Measurements from ENCODE around the gene CNTN1.

Gene CNTN1

DNA sequence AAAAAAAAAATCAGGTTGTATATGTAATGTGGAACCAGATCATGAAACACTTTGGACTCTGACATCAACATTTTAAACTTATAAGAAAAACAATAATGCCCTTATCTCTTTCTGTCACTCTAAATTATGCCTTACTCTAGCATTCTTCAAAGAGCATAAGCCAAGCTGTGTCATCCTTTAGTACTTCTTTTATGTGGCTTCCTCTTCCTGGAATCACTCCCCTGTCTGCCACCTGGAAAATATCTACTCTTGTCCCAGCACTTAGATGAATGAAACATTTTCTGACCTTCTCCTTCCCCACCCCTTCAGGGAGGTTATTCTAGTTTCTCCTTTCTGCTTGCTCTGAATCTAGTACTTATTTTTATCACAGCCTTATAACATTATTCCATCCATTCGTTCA is 101.2 kb downstream of the CNTN1 start:
- TF ChIP-seq POLR2AphosphoS5 (IDR thresholded peaks at IDR 0.05; ENCODE audit: borderline replicate concordance, low read depth, low read length) (no peak), FOXP2 (optimal IDR thresholded peaks at IDR 0.05; ENCODE audit: control extremely low read depth, extremely low read length, insufficient read depth) (no peak), EZH2 (IDR thresholded peaks at IDR 0.05) (no peak)
- DNase-seq (ENCODE audit: low read depth, low spot score): no peak
- H3K36me3 ChIP-seq (ENCODE audit: insufficient read depth, low read length): no peaks in the 10 kb centered on the region
- no peak overlapping the region for H3K27ac ChIP-seq
- no peak overlapping the region for H3K9ac ChIP-seq (ENCODE audit: insufficient read length)
- H3K9me3 ChIP-seq (ENCODE audit: low read depth, low read length): no peaks in the 10 kb centered on the region
- no peak overlapping the region for H3K4me3 ChIP-seq

DNA sequence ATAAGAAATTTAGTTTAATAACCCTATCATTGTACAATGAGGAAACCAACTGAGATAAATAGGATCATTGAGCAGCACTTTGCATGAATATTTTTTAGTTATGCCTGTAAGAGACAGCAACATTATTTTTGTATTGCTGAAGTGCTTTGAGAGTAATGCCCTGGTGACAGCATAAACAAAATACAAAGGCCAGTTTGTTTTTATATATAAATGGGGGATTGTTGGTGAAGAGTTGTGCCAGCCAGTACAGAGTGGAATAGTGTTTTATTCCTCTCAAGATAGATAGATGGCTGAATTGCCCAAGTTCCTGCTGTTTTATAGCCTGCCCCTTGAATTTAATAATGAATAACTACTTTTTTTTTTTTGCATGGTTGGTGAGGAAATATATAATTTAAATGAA is 101.8 kb downstream of the CNTN1 start:
- H3K9me3 ChIP-seq (ENCODE audit: low read depth, low read length): no peaks in the 10 kb centered on the region
- H3K4me3 ChIP-seq: no peak overlapping the region
- no peak overlapping the region for H3K9ac ChIP-seq (ENCODE audit: insufficient read length)
- H3K36me3 ChIP-seq (ENCODE audit: insufficient read depth, low read length): no peaks in the 10 kb centered on the region
- no peak for TF ChIP-seq EZH2 (IDR thresholded peaks at IDR 0.05)
- TF ChIP-seq FOXP2 (optimal IDR thresholded peaks at IDR 0.05; ENCODE audit: control extremely low read depth, extremely low read length, insufficient read depth): no peak
- TF ChIP-seq POLR2AphosphoS5 (IDR thresholded peaks at IDR 0.05; ENCODE audit: borderline replicate concordance, low read depth, low read length): no peak
- H3K27ac ChIP-seq: no peak overlapping the region
- DNase-seq (ENCODE audit: low read depth, low spot score): no peak

DNA sequence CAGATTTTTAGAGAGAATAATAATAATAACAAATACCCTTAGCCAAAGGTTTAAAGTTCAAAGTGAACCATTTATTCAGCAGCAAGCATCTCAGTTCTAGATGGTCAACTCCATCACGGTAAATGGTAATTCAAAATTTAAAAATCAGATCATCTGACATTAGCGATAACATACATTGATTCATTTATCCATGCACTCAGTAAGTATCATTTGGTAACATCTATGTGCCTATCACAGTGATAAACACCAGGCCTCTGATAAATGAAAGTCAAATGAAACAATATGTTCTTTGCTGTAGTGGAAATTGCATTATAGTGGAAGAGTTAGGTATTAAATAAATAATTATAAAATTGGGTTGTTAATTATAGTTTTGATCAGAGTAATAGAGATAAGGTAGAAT is 108.8 kb downstream of the CNTN1 start:
- TF ChIP-seq FOXP2 (optimal IDR thresholded peaks at IDR 0.05; ENCODE audit: control extremely low read depth, extremely low read length, insufficient read depth) (no peak), EZH2 (IDR thresholded peaks at IDR 0.05) (no peak), POLR2AphosphoS5 (IDR thresholded peaks at IDR 0.05; ENCODE audit: borderline replicate concordance, low read depth, low read length) (no peak)
- H3K4me3 ChIP-seq: no peak overlapping the region
- H3K9ac ChIP-seq (ENCODE audit: insufficient read length): no peak overlapping the region
- DNase-seq (ENCODE audit: low read depth, low spot score): no peak
- no peaks in the 10 kb centered on the region for H3K36me3 ChIP-seq (ENCODE audit: insufficient read depth, low read length)
- H3K9me3 ChIP-seq (ENCODE audit: low read depth, low read length): no peaks in the 10 kb centered on the region
- H3K27ac ChIP-seq: no peak overlapping the region

DNA sequence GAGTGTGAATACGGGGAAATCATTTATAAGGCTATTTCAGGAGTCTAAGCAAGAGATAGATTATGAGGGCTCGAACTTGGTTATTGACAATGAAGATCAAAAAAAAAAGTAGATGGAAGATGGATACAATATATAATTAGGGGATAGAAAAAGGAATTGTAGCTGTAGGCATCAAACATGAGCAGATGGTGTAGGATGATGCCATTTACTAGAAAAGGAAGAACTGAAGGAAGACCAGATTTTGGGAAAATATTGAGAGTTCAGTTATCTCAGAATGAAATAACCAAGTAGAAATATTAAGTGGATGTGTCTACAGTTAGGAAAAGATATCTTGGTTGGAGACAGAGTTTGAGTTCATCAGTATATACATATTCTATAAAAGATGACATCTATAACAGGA is 109.6 kb downstream of the CNTN1 start:
- H3K27ac ChIP-seq: no peak overlapping the region
- no peaks in the 10 kb centered on the region for H3K9me3 ChIP-seq (ENCODE audit: low read depth, low read length)
- H3K4me3 ChIP-seq: no peak overlapping the region
- no peaks in the 10 kb centered on the region for H3K36me3 ChIP-seq (ENCODE audit: insufficient read depth, low read length)
- TF ChIP-seq FOXP2 (optimal IDR thresholded peaks at IDR 0.05; ENCODE audit: control extremely low read depth, extremely low read length, insufficient read depth) (no peak), POLR2AphosphoS5 (IDR thresholded peaks at IDR 0.05; ENCODE audit: borderline replicate concordance, low read depth, low read length) (no peak), EZH2 (IDR thresholded peaks at IDR 0.05) (no peak)
- no peak overlapping the region for H3K9ac ChIP-seq (ENCODE audit: insufficient read length)
- no peak for DNase-seq (ENCODE audit: low read depth, low spot score)

DNA sequence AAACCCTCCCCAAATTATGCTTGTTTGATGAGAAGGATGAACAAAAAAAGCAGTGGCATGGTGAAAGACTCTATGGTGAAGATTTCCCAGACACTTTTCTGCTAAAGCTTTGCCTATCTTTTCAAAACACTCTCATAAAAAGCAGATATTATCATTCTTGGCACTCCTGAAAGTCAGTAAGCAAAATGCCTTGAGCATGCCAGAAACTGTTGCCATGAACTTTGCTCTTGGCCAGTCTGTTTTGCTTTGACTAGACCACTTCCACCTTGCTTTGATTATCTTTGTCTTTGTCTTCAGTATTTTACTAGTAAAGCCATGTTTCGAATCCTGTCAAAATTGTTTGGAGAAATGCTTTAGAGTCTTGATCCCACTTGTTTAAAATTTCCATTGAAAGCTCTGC is 110.4 kb downstream of the CNTN1 start:
- Histone ChIP-seq H3K9me3 (ENCODE audit: low read depth, low read length) (no peaks in the 10 kb centered on the region), H3K4me3 (no peak overlapping the region), H3K36me3 (ENCODE audit: insufficient read depth, low read length) (no peaks in the 10 kb centered on the region), H3K27ac (no peak overlapping the region), H3K9ac (ENCODE audit: insufficient read length) (no peak overlapping the region)
- no peak for DNase-seq (ENCODE audit: low read depth, low spot score)
- no peak for TF ChIP-seq EZH2 (IDR thresholded peaks at IDR 0.05)
- TF ChIP-seq POLR2AphosphoS5 (IDR thresholded peaks at IDR 0.05; ENCODE audit: borderline replicate concordance, low read depth, low read length): no peak
- no peak for TF ChIP-seq FOXP2 (optimal IDR thresholded peaks at IDR 0.05; ENCODE audit: control extremely low read depth, extremely low read length, insufficient read depth)

DNA sequence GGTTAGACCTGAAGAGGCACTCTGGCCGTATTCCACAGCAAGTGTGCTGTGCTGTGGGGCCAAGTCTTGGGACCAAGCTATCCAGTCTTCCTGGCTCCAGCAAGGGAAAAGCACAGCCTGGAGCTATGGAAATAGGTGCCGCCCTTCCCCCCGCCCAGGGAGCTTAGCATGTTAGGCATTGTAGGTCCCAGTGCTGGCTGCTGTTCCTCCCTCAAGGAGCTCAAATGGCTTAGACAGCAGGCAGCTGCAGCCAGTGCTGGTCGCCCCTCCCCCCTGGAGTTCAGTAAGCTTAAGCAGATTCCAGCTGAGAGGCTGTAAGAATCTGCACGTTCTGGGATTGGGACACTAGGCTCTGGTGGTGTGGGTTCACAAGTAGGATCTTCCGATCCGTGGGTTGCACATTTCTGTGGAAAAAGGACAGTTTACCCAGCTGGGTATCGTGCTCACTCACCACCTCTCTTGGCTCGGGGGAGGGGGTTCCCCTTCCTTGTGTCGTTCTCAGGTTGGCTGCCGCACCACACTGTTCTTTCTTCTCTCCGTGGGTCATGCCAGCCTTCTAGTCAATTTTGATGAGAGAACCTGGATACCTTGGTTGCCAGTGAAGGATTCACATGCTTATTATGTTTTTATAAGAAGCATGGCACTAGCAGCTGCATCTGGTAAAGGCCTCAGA is 127.3 kb downstream of the CNTN1 start:
- H3K4me3 ChIP-seq: peak overlapping the region; percentile 66
- H3K36me3 ChIP-seq (ENCODE audit: insufficient read depth, low read length): no peaks in the 10 kb centered on the region
- peak; percentile 68 for DNase-seq (ENCODE audit: low read depth, low spot score)
- no peak overlapping the region for H3K9ac ChIP-seq (ENCODE audit: insufficient read length)
- TF ChIP-seq FOXP2 (optimal IDR thresholded peaks at IDR 0.05; ENCODE audit: control extremely low read depth, extremely low read length, insufficient read depth) (no peak), POLR2AphosphoS5 (IDR thresholded peaks at IDR 0.05; ENCODE audit: borderline replicate concordance, low read depth, low read length) (no peak; the same call in 1 of the 2 replicates), EZH2 (IDR thresholded peaks at IDR 0.05) (no peak)
- H3K27ac ChIP-seq: 0 out of 2 replicates have a peak overlapping the region, but pooled peaks have one; percentile 1
- no peaks in the 10 kb centered on the region for H3K9me3 ChIP-seq (ENCODE audit: low read depth, low read length)

DNA sequence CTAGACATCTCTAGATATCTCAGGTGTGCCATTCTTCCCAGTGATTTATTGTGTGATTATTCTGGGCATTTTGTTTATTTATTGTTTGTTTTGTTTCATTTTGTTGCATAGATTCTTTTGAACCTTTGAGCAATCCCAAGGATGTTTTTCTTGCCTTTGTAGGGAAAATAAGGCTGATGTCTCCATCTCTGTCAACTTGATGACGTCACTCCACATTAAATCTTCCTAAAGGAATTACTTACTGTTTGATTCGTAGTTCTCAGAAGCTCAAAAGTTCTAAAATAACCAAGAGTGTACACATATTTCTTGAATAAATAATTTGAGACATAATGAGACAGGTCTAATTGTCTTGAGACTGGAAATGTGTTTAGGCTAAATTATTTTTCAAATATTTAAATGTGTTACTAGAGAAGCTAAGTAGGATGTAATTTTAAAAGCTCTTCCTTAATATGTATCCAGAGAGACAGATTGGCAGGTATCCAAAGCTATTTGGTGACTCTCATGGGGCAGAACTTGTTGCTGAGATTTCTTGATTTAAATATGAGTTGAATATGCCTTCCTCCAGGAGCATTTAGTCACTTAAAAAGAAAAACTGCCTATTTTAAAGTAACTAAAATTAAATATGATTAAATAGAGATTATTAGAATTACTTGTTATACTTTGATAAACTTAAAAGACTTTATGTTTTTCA is 128.7 kb downstream of the CNTN1 start:
- H3K9ac ChIP-seq (ENCODE audit: insufficient read length): no peak overlapping the region
- TF ChIP-seq FOXP2 (optimal IDR thresholded peaks at IDR 0.05; ENCODE audit: control extremely low read depth, extremely low read length, insufficient read depth) (no peak), EZH2 (IDR thresholded peaks at IDR 0.05) (no peak), POLR2AphosphoS5 (IDR thresholded peaks at IDR 0.05; ENCODE audit: borderline replicate concordance, low read depth, low read length) (no peak)
- no peaks in the 10 kb centered on the region for H3K36me3 ChIP-seq (ENCODE audit: insufficient read depth, low read length)
- H3K27ac ChIP-seq: 0 out of 2 replicates have a peak overlapping the region, but pooled peaks have one; percentile 44
- no peak overlapping the region for H3K4me3 ChIP-seq
- H3K9me3 ChIP-seq (ENCODE audit: low read depth, low read length): no peaks in the 10 kb centered on the region
- DNase-seq (ENCODE audit: low read depth, low spot score): peak; percentile 55

DNA sequence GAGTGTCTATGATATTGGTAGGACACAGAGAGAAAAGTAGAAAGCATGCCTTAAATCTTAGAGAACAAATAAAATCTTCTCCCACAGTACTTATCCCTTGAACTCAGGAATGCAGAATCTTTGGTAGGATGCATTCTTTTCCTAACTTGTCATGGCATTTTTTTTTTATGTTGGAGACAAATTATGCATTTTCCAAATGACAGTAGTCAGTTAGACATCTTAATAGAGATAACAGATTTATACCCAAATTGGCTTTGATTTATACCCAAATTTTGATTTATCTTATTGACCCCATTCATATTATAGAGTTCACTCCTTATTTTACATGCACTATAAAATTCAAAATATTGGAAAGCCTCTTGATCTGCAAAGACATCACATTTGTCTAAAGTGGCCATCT is 132.9 kb downstream of the CNTN1 start:
- Histone ChIP-seq H3K9ac (ENCODE audit: insufficient read length) (no peak overlapping the region), H3K4me3 (no peak overlapping the region), H3K27ac (no peak overlapping the region), H3K36me3 (ENCODE audit: insufficient read depth, low read length) (no peaks in the 10 kb centered on the region), H3K9me3 (ENCODE audit: low read depth, low read length) (no peaks in the 10 kb centered on the region)
- TF ChIP-seq POLR2AphosphoS5 (IDR thresholded peaks at IDR 0.05; ENCODE audit: borderline replicate concordance, low read depth, low read length): no peak
- no peak for TF ChIP-seq EZH2 (IDR thresholded peaks at IDR 0.05)
- TF ChIP-seq FOXP2 (optimal IDR thresholded peaks at IDR 0.05; ENCODE audit: control extremely low read depth, extremely low read length, insufficient read depth): no peak
- DNase-seq (ENCODE audit: low read depth, low spot score): no peak

Data from SK-N-MC (cell line).